ENCODE measurements around the gene NCBP1.

NCBP1 gene

GRCh38 chr9:97627624-97628023 lies 6.0 kb upstream of the NCBP1 start:
- Histone ChIP-seq H3K36me3 (ENCODE audit: control insufficient read depth, insufficient read depth, low read length) (peaks cover 46% of the 10 kb centered on the region), H3K9me3 (ENCODE audit: control insufficient read depth, insufficient read depth, low read length) (peaks cover 13% of the 10 kb centered on the region), H3K27me3 (ENCODE audit: control insufficient read depth, insufficient read depth, low read length) (no peaks in the 10 kb centered on the region), H3K4me3 (ENCODE audit: low read depth, low read length) (no peak overlapping the region), H3K9ac (ENCODE audit: low read depth, low read length) (no peak overlapping the region), H3K27ac (ENCODE audit: low read depth, low read length) (no peak overlapping the region), H3K4me1 (ENCODE audit: control insufficient read depth, insufficient read depth, low read length) (peaks cover 14% of the 10 kb centered on the region)

GRCh38 chr9:97628668-97629067 lies 5.0 kb upstream of the NCBP1 start:
- Histone ChIP-seq H3K9me3 (ENCODE audit: control insufficient read depth, insufficient read depth, low read length) (peaks cover 4% of the 10 kb centered on the region; the same call in 1 of the 2 replicates), H3K4me3 (ENCODE audit: low read depth, low read length) (no peak overlapping the region), H3K36me3 (ENCODE audit: control insufficient read depth, insufficient read depth, low read length) (peaks cover 36% of the 10 kb centered on the region), H3K4me1 (ENCODE audit: control insufficient read depth, insufficient read depth, low read length) (peaks cover 14% of the 10 kb centered on the region), H3K27ac (ENCODE audit: low read depth, low read length) (peak overlapping the region; percentile 40), H3K27me3 (ENCODE audit: control insufficient read depth, insufficient read depth, low read length) (no peaks in the 10 kb centered on the region), H3K9ac (ENCODE audit: low read depth, low read length) (no peak overlapping the region)

- Histone ChIP-seq H3K9me3 (ENCODE audit: control insufficient read depth, insufficient read depth, low read length) (no peaks in the 10 kb centered on the region), H3K27ac (ENCODE audit: low read depth, low read length) (peak overlapping the region; percentile 40), H3K9ac (ENCODE audit: low read depth, low read length) (no peak overlapping the region), H3K4me1 (ENCODE audit: control insufficient read depth, insufficient read depth, low read length) (peaks cover 14% of the 10 kb centered on the region), H3K27me3 (ENCODE audit: control insufficient read depth, insufficient read depth, low read length) (no peaks in the 10 kb centered on the region), H3K4me3 (ENCODE audit: low read depth, low read length) (no peak overlapping the region), H3K36me3 (ENCODE audit: control insufficient read depth, insufficient read depth, low read length) (peaks cover 31% of the 10 kb centered on the region)
These were observed 4.5 kb upstream of the NCBP1 start for GRCh38 chr9:97629156-97629555.

GRCh38 chr9:97630591-97630990 lies 3.0 kb upstream of the NCBP1 start:
- Histone ChIP-seq H3K36me3 (ENCODE audit: control insufficient read depth, insufficient read depth, low read length) (peaks cover 16% of the 10 kb centered on the region), H3K27me3 (ENCODE audit: control insufficient read depth, insufficient read depth, low read length) (no peaks in the 10 kb centered on the region), H3K4me1 (ENCODE audit: control insufficient read depth, insufficient read depth, low read length) (peaks cover 23% of the 10 kb centered on the region), H3K9me3 (ENCODE audit: control insufficient read depth, insufficient read depth, low read length) (no peaks in the 10 kb centered on the region), H3K9ac (ENCODE audit: low read depth, low read length) (no peak overlapping the region), H3K4me3 (ENCODE audit: low read depth, low read length) (no peak overlapping the region), H3K27ac (ENCODE audit: low read depth, low read length) (no peak overlapping the region)

- peak overlapping the region; percentile 100 for H3K27ac ChIP-seq (ENCODE audit: low read depth, low read length)
- peak overlapping the region; percentile 94 for H3K4me3 ChIP-seq (ENCODE audit: low read depth, low read length)
- H3K27me3 ChIP-seq (ENCODE audit: control insufficient read depth, insufficient read depth, low read length): no peaks in the 10 kb centered on the region
- H3K9me3 ChIP-seq (ENCODE audit: control insufficient read depth, insufficient read depth, low read length): no peaks in the 10 kb centered on the region
- peaks cover 35% of the 10 kb centered on the region for H3K4me1 ChIP-seq (ENCODE audit: control insufficient read depth, insufficient read depth, low read length)
- peak overlapping the region; percentile 97 for H3K9ac ChIP-seq (ENCODE audit: low read depth, low read length)
- peaks cover 3% of the 10 kb centered on the region; the same call in 1 of the 2 replicates for H3K36me3 ChIP-seq (ENCODE audit: control insufficient read depth, insufficient read depth, low read length)
These were observed 1.2 kb upstream of the NCBP1 start for GRCh38 chr9:97632248-97632984.

GRCh38 chr9:97633859-97634490 lies 354 bp downstream of the NCBP1 start:
- Histone ChIP-seq H3K27ac (ENCODE audit: low read depth, low read length) (peak overlapping the region; percentile 100), H3K4me1 (ENCODE audit: control insufficient read depth, insufficient read depth, low read length) (peaks cover 33% of the 10 kb centered on the region), H3K9ac (ENCODE audit: low read depth, low read length) (peak overlapping the region; percentile 97), H3K9me3 (ENCODE audit: control insufficient read depth, insufficient read depth, low read length) (no peaks in the 10 kb centered on the region), H3K36me3 (ENCODE audit: control insufficient read depth, insufficient read depth, low read length) (no peaks in the 10 kb centered on the region), H3K4me3 (ENCODE audit: low read depth, low read length) (peak overlapping the region; percentile 94), H3K27me3 (ENCODE audit: control insufficient read depth, insufficient read depth, low read length) (no peaks in the 10 kb centered on the region)

GRCh38 chr9:97635026-97635425 lies 1.4 kb downstream of the NCBP1 start:
- H3K27ac ChIP-seq (ENCODE audit: low read depth, low read length): no peak overlapping the region
- H3K36me3 ChIP-seq (ENCODE audit: control insufficient read depth, insufficient read depth, low read length): no peaks in the 10 kb centered on the region
- H3K4me3 ChIP-seq (ENCODE audit: low read depth, low read length): peak overlapping the region; percentile 94
- H3K27me3 ChIP-seq (ENCODE audit: control insufficient read depth, insufficient read depth, low read length): no peaks in the 10 kb centered on the region
- peaks cover 32% of the 10 kb centered on the region for H3K4me1 ChIP-seq (ENCODE audit: control insufficient read depth, insufficient read depth, low read length)
- no peak overlapping the region for H3K9ac ChIP-seq (ENCODE audit: low read depth, low read length)
- no peaks in the 10 kb centered on the region for H3K9me3 ChIP-seq (ENCODE audit: control insufficient read depth, insufficient read depth, low read length)

- Histone ChIP-seq H3K9me3 (ENCODE audit: control insufficient read depth, insufficient read depth, low read length) (no peaks in the 10 kb centered on the region), H3K27ac (ENCODE audit: low read depth, low read length) (no peak overlapping the region), H3K36me3 (ENCODE audit: control insufficient read depth, insufficient read depth, low read length) (peaks cover 14% of the 10 kb centered on the region), H3K27me3 (ENCODE audit: control insufficient read depth, insufficient read depth, low read length) (no peaks in the 10 kb centered on the region), H3K4me1 (ENCODE audit: control insufficient read depth, insufficient read depth, low read length) (peaks cover 27% of the 10 kb centered on the region), H3K9ac (ENCODE audit: low read depth, low read length) (no peak overlapping the region), H3K4me3 (ENCODE audit: low read depth, low read length) (no peak overlapping the region; the same call in 1 of the 2 replicates)
These were observed 3.3 kb downstream of the NCBP1 start for GRCh38 chr9:97636903-97637302.

- Histone ChIP-seq H3K27me3 (ENCODE audit: control insufficient read depth, insufficient read depth, low read length) (no peaks in the 10 kb centered on the region), H3K27ac (ENCODE audit: low read depth, low read length) (no peak overlapping the region), H3K9ac (ENCODE audit: low read depth, low read length) (no peak overlapping the region), H3K4me1 (ENCODE audit: control insufficient read depth, insufficient read depth, low read length) (peaks cover 24% of the 10 kb centered on the region), H3K9me3 (ENCODE audit: control insufficient read depth, insufficient read depth, low read length) (no peaks in the 10 kb centered on the region), H3K36me3 (ENCODE audit: control insufficient read depth, insufficient read depth, low read length) (peaks cover 31% of the 10 kb centered on the region), H3K4me3 (ENCODE audit: low read depth, low read length) (no peak overlapping the region)
These were observed 5.0 kb downstream of the NCBP1 start for GRCh38 chr9:97638666-97639065.

GRCh38 chr9:97640325-97640724 lies 6.7 kb downstream of the NCBP1 start:
- Histone ChIP-seq H3K27ac (ENCODE audit: low read depth, low read length) (no peak overlapping the region), H3K36me3 (ENCODE audit: control insufficient read depth, insufficient read depth, low read length) (peaks cover 48% of the 10 kb centered on the region), H3K4me1 (ENCODE audit: control insufficient read depth, insufficient read depth, low read length) (peaks cover 16% of the 10 kb centered on the region)

GRCh38 chr9:97645720-97646119 lies 12.1 kb downstream of the NCBP1 start:
- H3K9me3 ChIP-seq (ENCODE audit: control insufficient read depth, insufficient read depth, low read length): no peaks in the 10 kb centered on the region
- peaks cover 97% of the 10 kb centered on the region for H3K36me3 ChIP-seq (ENCODE audit: control insufficient read depth, insufficient read depth, low read length)

More at GRCh38 chr9:97640325-97640724, 6.7 kb downstream of the NCBP1 start:
- Histone ChIP-seq H3K9me3 (ENCODE audit: control insufficient read depth, insufficient read depth, low read length) (no peaks in the 10 kb centered on the region), H3K9ac (ENCODE audit: low read depth, low read length) (no peak overlapping the region), H3K27me3 (ENCODE audit: control insufficient read depth, insufficient read depth, low read length) (no peaks in the 10 kb centered on the region), H3K4me3 (ENCODE audit: low read depth, low read length) (no peak overlapping the region)

More at GRCh38 chr9:97645720-97646119, 12.1 kb downstream of the NCBP1 start:
- Histone ChIP-seq H3K4me3 (ENCODE audit: low read depth, low read length) (no peak overlapping the region), H3K27ac (ENCODE audit: low read depth, low read length) (no peak overlapping the region), H3K4me1 (ENCODE audit: control insufficient read depth, insufficient read depth, low read length) (no peaks in the 10 kb centered on the region), H3K9ac (ENCODE audit: low read depth, low read length) (no peak overlapping the region), H3K27me3 (ENCODE audit: control insufficient read depth, insufficient read depth, low read length) (no peaks in the 10 kb centered on the region)

Measured in HUES48 (cell line).